ENCODE data around the gene ADD1.

GRCh38 chr4:2949782-2950125 is 106.1 kb downstream of the ADD1 start:
- TF ChIP-seq CTCF (IDR thresholded peaks at IDR 0.05) (no peak), POLR2A (IDR thresholded peaks at IDR 0.05) (no peak)
